Transverse colon (tissue), 4 donors: ENCODE results near the gene RDH5. TPM values are rescaled to one million over a fixed set of nuclear protein-coding genes. Genes with fewer than 3 reads are reported as not detected.
A peak's percentile ranks its signal among the peaks of the same experiment; 100 is the strongest.

Experiments
- DNase-seq: peaks from one replicate; pipeline ENCODE4 v3.0.0-alpha.2; 2019
- H3K27ac ChIP-seq, 4 donors: fragments of 200-600 bp; sonication (generic); 2 replicates each; pipeline ENCODE4 v1.5.1; 2016 to 2018; ENCODE audit warnings: inconsistent platforms in 4 of 4
- H3K27me3 ChIP-seq: fragments of 200-600 bp; sonication (generic); 2 replicates; pipeline ENCODE4 v1.5.1; 2017; ENCODE audit warnings: inconsistent platforms
- H3K36me3 ChIP-seq, 4 donors: fragments of 200-600 bp; sonication (generic); 2 replicates each; pipeline ENCODE4 v1.5.1; 2017 to 2019; ENCODE audit warnings: inconsistent platforms in 4 of 4
- H3K4me1 ChIP-seq, 4 donors: fragments of 200-600 bp; sonication (generic); 2 replicates each; pipeline ENCODE4 v1.5.1; 2017 to 2020; ENCODE audit warnings: inconsistent platforms in 4 of 4
- H3K4me3 ChIP-seq, 4 donors: fragments of 200-600 bp; sonication (generic); 1 replicate in 1 of 4; 2 replicates in 3 of 4; pipeline versions ENCODE4 v1.5.1 to v1.6.1; 2017 to 2019; ENCODE audit warnings: inconsistent platforms in 4 of 4
- H3K9me3 ChIP-seq, 2 donors: fragments of 200-600 bp; sonication (generic); 2 replicates each; pipeline ENCODE4 v1.5.1; 2017 to 2019; ENCODE audit warnings: inconsistent platforms in 2 of 2
- CTCF ChIP-seq, 5 experiments: fragments of 200-600 bp in 3 of 5; fragments of 450-650 bp in 2 of 5; sonication (generic) in 3 of 5; IDR thresholded peaks; 1 replicate in 2 of 5; 2 replicates in 3 of 5; pipeline ENCODE4 v1.5.1; 2016 to 2017; ENCODE audit warnings: antibody characterized with exemption in 5 of 5, inconsistent platforms in 3 of 5, mild to moderate bottlenecking in 2 of 5, moderate library complexity in 1 of 5
- EP300 ChIP-seq: sonication (generic); formaldehyde crosslinking; IDR thresholded peaks from one replicate; pipeline ENCODE4 v1.6.1; 2017; ENCODE audit warnings: antibody characterized with exemption, low read depth
- POLR2A ChIP-seq: fragments of 450-650 bp; IDR thresholded peaks from one replicate; pipeline ENCODE4 v1.6.1; 2016; ENCODE audit warnings: antibody characterized with exemption, mild to moderate bottlenecking, moderate library complexity
- POLR2AphosphoS5 ChIP-seq, 3 donors: sonication (generic); formaldehyde crosslinking; IDR thresholded peaks; one replicate each; pipeline ENCODE4 v1.6.1; 2016; ENCODE audit warnings: antibody characterized with exemption in 3 of 3
- WGBS, 2 donors: methylation state at CpG; one replicate each; pipeline ENCODE4 v1.1.5; 2018; ENCODE audit warnings: low coverage in 1 of 2; 5-methylcytosine and 5-hydroxymethylcytosine counted together
- in situ Hi-C, 4 donors: fragments of 200-750 bp; cut with MboI; loops; one replicate each; pipeline versions ENCODE4 v1.15.0 to v1.15.1; 2017; ENCODE audit warnings: low sequenced_read_pairs in 3 of 4, low pct_ligation_motif_present in 1 of 4, low pct_unique_long_range_greater_than_20kb in 1 of 4
- intact Hi-C: fragments of 100-400 bp; cut with DNase I; formaldehyde crosslinking; loops from one replicate; pipeline ENCODE4 v1.15.1; 2023; ENCODE audit warnings: low total_unique reads
- total RNA-seq, 4 donors: library from RNA; depleted of rRNA; stranded (reverse); fragments of >200 nt; gene quantifications; one replicate each; pipeline ENCODE4 v1.1.0, GENCODE V29; 2016

Gene RDH5
- total RNA-seq, 4 donors from 2014 or later: 16.5 to 74.4 (median 58.3) TPM

GRCh38 chr12:55718015-55718414 lies 2.2 kb upstream of the RDH5 start:
- H3K27me3 ChIP-seq: no peaks in the 10 kb centered on the region

GRCh38 chr12:55718624-55719275 lies 1.4 kb upstream of the RDH5 start:
- Histone ChIP-seq H3K27me3 (no peaks in the 10 kb centered on the region), H3K4me3 (peak overlapping the region in 1 of 4 donors; percentile 10), H3K9me3 (no peaks in the 10 kb centered on the region), H3K36me3 (no peaks in the 10 kb centered on the region), H3K4me1 (peaks cover 43 to 84% (median 68%) of the 10 kb centered on the region in 4 donors), H3K27ac (peak overlapping the region; percentile 97 to 99 (median 99))
- TF ChIP-seq POLR2A: no peak
- TF ChIP-seq CTCF (IDR thresholded peaks at IDR 0.05): no peak
- no peak for TF ChIP-seq EP300
- TF ChIP-seq POLR2AphosphoS5 (IDR thresholded peaks at IDR 0.05): no peak
- 64% methylated on average over 4 of the region's 4 CpGs; no CpG with 5 or more reads in 1 of the 2 donors for WGBS, 2 donors
- in situ Hi-C loops: no loop called here
- DNase-seq: no peak
- intact Hi-C loops: no loop called here

More at GRCh38 chr12:55718015-55718414, 2.2 kb upstream of the RDH5 start:
- H3K4me1 ChIP-seq: peaks cover 38 to 76% (median 65%) of the 10 kb centered on the region in 4 donors
- in situ Hi-C loops (no loop called here), intact Hi-C loops (no loop called here)
- peak overlapping the region; percentile 97 to 99 (median 99) for H3K27ac ChIP-seq
- H3K4me3 ChIP-seq: peak overlapping the region in 1 of 4 donors; percentile 10
- H3K9me3 ChIP-seq: no peaks in the 10 kb centered on the region
- H3K36me3 ChIP-seq: no peaks in the 10 kb centered on the region
- 25 to 29% methylated on average over 4 of the region's 4 CpGs for WGBS, 2 donors
- TF ChIP-seq EP300 (no peak), POLR2A (no peak), CTCF (IDR thresholded peaks at IDR 0.05) (no peak), POLR2AphosphoS5 (IDR thresholded peaks at IDR 0.05) (no peak)
- no peak for DNase-seq

GRCh38 chr12:55719371-55719770 lies 822 bp upstream of the RDH5 start:
- Histone ChIP-seq H3K27ac (peak overlapping the region; percentile 97 to 99 (median 99)), H3K36me3 (no peaks in the 10 kb centered on the region), H3K4me1 (peaks cover 49 to 90% (median 72%) of the 10 kb centered on the region in 4 donors), H3K4me3 (no peak overlapping the region), H3K27me3 (no peaks in the 10 kb centered on the region), H3K9me3 (no peaks in the 10 kb centered on the region)
- no peak for DNase-seq
- intact Hi-C loops: no loop called here
- WGBS, 2 donors: 64% methylated on average over 7 of the region's 7 CpGs; no CpG with 5 or more reads in 1 of the 2 donors
- in situ Hi-C loops: no loop called here
- TF ChIP-seq POLR2A (no peak), POLR2AphosphoS5 (IDR thresholded peaks at IDR 0.05) (no peak), CTCF (IDR thresholded peaks at IDR 0.05) (no peak), EP300 (no peak)

- DNase-seq: peak; percentile 77
- Histone ChIP-seq H3K36me3 (no peaks in the 10 kb centered on the region), H3K27me3 (no peaks in the 10 kb centered on the region), H3K4me3 (peak overlapping the region in 3 of 4 donors; percentile 6 to 39 (median 7)), H3K9me3 (no peaks in the 10 kb centered on the region), H3K27ac (peak overlapping the region; percentile 97 to 99 (median 99)), H3K4me1 (peaks cover 53 to 95% (median 81%) of the 10 kb centered on the region in 4 donors)
- peak in 2 of 3 donors; percentile 46 for TF ChIP-seq POLR2AphosphoS5 (IDR thresholded peaks at IDR 0.05)
- TF ChIP-seq EP300: no peak
- no peak for TF ChIP-seq POLR2A
- TF ChIP-seq CTCF (IDR thresholded peaks at IDR 0.05): peak; percentile 42 to 62 (median 59)
- intact Hi-C loops: no loop called here
- 48% methylated on average over 6 of the region's 9 CpGs; no CpG with 5 or more reads in 1 of the 2 donors for WGBS, 2 donors
- in situ Hi-C loops: loop anchor here in 1 of 4 donors (10.0 kb wide), 1 partner anchor 394 kb away; the partner anchor contains the start of genes RPL41 and ZC3H10
Measured at GRCh38 chr12:55720894-55721444, 776 bp downstream of the RDH5 start.
